H9 (cell line): ENCODE measurements around the gene VMAC. TPM values are rescaled to one million over a fixed set of nuclear protein-coding genes. Genes with fewer than 3 reads are reported as not detected.

ENCODE experiments used
- DNase-seq: peaks from one replicate; pipeline ENCODE4 v3.0.0-alpha.2; 2017
- H2AFZ ChIP-seq: one replicate; pipeline ENCODE4 v1.6.1; 2013; ENCODE audit warnings: mild to moderate bottlenecking, low read length, control low read depth, moderate library complexity
- H2AK5ac ChIP-seq: 2 replicates; pipeline ENCODE4 v1.6.1; 2013; ENCODE audit warnings: low read length, control low read depth, mixed read lengths; ENCODE audit not compliant: insufficient read length
- H2BK120ac ChIP-seq: one replicate; pipeline ENCODE4 v1.6.1; 2013; ENCODE audit warnings: low read depth, mild to moderate bottlenecking, low read length, control low read depth, inconsistent platforms; ENCODE audit not compliant: poor library complexity, severe bottlenecking
- H2BK12ac ChIP-seq: 2 replicates; pipeline ENCODE4 v1.6.1; 2013; ENCODE audit warnings: low read length, control low read depth, mixed read lengths, low read depth; ENCODE audit not compliant: insufficient read length
- H2BK15ac ChIP-seq: 2 replicates; pipeline ENCODE4 v1.6.1; 2013; ENCODE audit warnings: low read depth, low read length, control low read depth
- H2BK20ac ChIP-seq: one replicate; pipeline ENCODE4 v1.6.1; 2013; ENCODE audit warnings: low read depth, mild to moderate bottlenecking, low read length, control low read depth, inconsistent platforms; ENCODE audit not compliant: poor library complexity, severe bottlenecking
- H2BK5ac ChIP-seq: 2 replicates; pipeline ENCODE4 v1.6.1; 2013; ENCODE audit warnings: low read length, control low read depth, mixed read lengths; ENCODE audit not compliant: insufficient read length
- H3K14ac ChIP-seq: 2 replicates; pipeline ENCODE4 v1.6.1; 2013; ENCODE audit warnings: low read length, control low read depth; ENCODE audit not compliant: insufficient read depth
- H3K18ac ChIP-seq: 2 replicates; pipeline ENCODE4 v1.6.1; 2013; ENCODE audit warnings: low read depth, mild to moderate bottlenecking, mixed read lengths, low read length, control low read depth; ENCODE audit not compliant: insufficient read length
- H3K23ac ChIP-seq: 2 replicates; pipeline ENCODE4 v1.6.1; 2013; ENCODE audit warnings: low read length, control low read depth, mixed read lengths, low read depth; ENCODE audit not compliant: insufficient read length
- H3K23me2 ChIP-seq: 2 replicates; pipeline ENCODE4 v1.6.1; 2013; ENCODE audit warnings: low read depth, mild to moderate bottlenecking, mixed read lengths, low read length, control low read depth; ENCODE audit not compliant: insufficient read length, poor library complexity, severe bottlenecking
- H3K27ac ChIP-seq: 2 replicates; pipeline ENCODE4 v1.5.1; 2013; ENCODE audit warnings: low read length, control low read depth, mixed read lengths, low read depth; ENCODE audit not compliant: insufficient read length
- H3K27me3 ChIP-seq: 2 replicates; pipeline ENCODE4 v1.6.1; 2013; ENCODE audit warnings: low read length, control low read depth, inconsistent platforms; ENCODE audit not compliant: insufficient read depth
- H3K4ac ChIP-seq: 2 replicates; pipeline ENCODE4 v1.6.1; 2013; ENCODE audit warnings: low read depth, mild to moderate bottlenecking, control low read depth, inconsistent platforms, low read length, moderate library complexity
- H3K4me1 ChIP-seq: 2 replicates; pipeline ENCODE4 v1.6.1; 2013; ENCODE audit warnings: low read length, control low read depth, inconsistent platforms; ENCODE audit not compliant: insufficient read depth
- H3K4me2 ChIP-seq: 2 replicates; pipeline ENCODE4 v1.6.1; 2013; ENCODE audit warnings: low read length, control low read depth, mixed read lengths; ENCODE audit not compliant: insufficient read length, insufficient read depth
- H3K56ac ChIP-seq: 2 replicates; pipeline ENCODE4 v1.6.1; 2013; ENCODE audit warnings: low read depth, mild to moderate bottlenecking, mixed read lengths, low read length, control low read depth; ENCODE audit not compliant: insufficient read length
- H3K79me1 ChIP-seq: 2 replicates; pipeline ENCODE4 v1.6.1; 2013; ENCODE audit warnings: low read depth, mild to moderate bottlenecking, moderate library complexity, low read length, control low read depth, inconsistent platforms; ENCODE audit not compliant: insufficient read depth, poor library complexity, severe bottlenecking
- H3K79me2 ChIP-seq: 2 replicates; pipeline ENCODE4 v1.6.1; 2013; ENCODE audit warnings: low read length, control low read depth, inconsistent platforms; ENCODE audit not compliant: insufficient read depth
- H3K9ac ChIP-seq: 2 replicates; pipeline ENCODE4 v1.6.1; 2013; ENCODE audit warnings: low read length, control low read depth, mixed read lengths; ENCODE audit not compliant: insufficient read length; ENCODE audit errors: extremely low read depth
- H3K9me3 ChIP-seq: one replicate; pipeline ENCODE4 v1.6.1; 2013; ENCODE audit warnings: low read depth, low read length, inconsistent platforms; ENCODE audit not compliant: control insufficient read depth
- H3T11ph ChIP-seq: one replicate; pipeline ENCODE4 v1.6.1; 2013; ENCODE audit warnings: mild to moderate bottlenecking, low read length, control low read depth, inconsistent platforms
- H4K20me1 ChIP-seq: one replicate; pipeline ENCODE4 v1.6.1; 2013; ENCODE audit not compliant: control insufficient read depth, insufficient read length, insufficient read depth
- H4K5ac ChIP-seq: 2 replicates; pipeline ENCODE4 v1.6.1; 2013; ENCODE audit warnings: low read depth, mild to moderate bottlenecking, mixed read lengths, low read length, control low read depth; ENCODE audit not compliant: insufficient read length
- H4K8ac ChIP-seq: replicated peaks from 2 replicates; pipeline ENCODE4 v1.6.1; 2013; ENCODE audit warnings: low read length, control low read depth, mixed read lengths, low read depth; ENCODE audit not compliant: insufficient read length
- H4K91ac ChIP-seq: 2 replicates; pipeline ENCODE4 v1.6.1; 2013; ENCODE audit warnings: low read depth, mild to moderate bottlenecking, moderate library complexity, mixed read lengths, low read length, control low read depth; ENCODE audit not compliant: insufficient read length
- H3K27ac Mint-ChIP-seq, 3 experiments: 2 replicates in 2 of 3; 3 replicates in 1 of 3; pipeline ENCODE4 v1.8.0; 2020 to 2021; ENCODE audit warnings: mixed read lengths in 3 of 3, mild to moderate bottlenecking in 1 of 3, moderate library complexity in 1 of 3
- H3K27me3 Mint-ChIP-seq: 2 replicates; pipeline ENCODE4 v1.8.0; 2021; ENCODE audit warnings: low read depth, mild to moderate bottlenecking, moderate library complexity, mixed read lengths
- H3K36me3 Mint-ChIP-seq, 3 experiments: 2 replicates in 2 of 3; 3 replicates in 1 of 3; pipeline ENCODE4 v1.8.0; 2020 to 2021; ENCODE audit warnings: low read depth in 3 of 3, mixed read lengths in 3 of 3; ENCODE audit not compliant: insufficient read depth in 1 of 3
- H3K4me1 Mint-ChIP-seq, 2 experiments: 2 replicates each; pipeline ENCODE4 v1.8.0; 2020; ENCODE audit warnings: mixed read lengths in 2 of 2
- H3K4me3 Mint-ChIP-seq, 2 experiments: 2 replicates in 1 of 2; 3 replicates in 1 of 2; pipeline ENCODE4 v1.8.0; 2020 to 2021; ENCODE audit warnings: mild to moderate bottlenecking in 2 of 2, mixed read lengths in 2 of 2, moderate library complexity in 1 of 2
- H3K9me3 Mint-ChIP-seq, 2 experiments: 2 replicates in 1 of 2; 3 replicates in 1 of 2; pipeline ENCODE4 v1.8.0; 2020; ENCODE audit warnings: mild to moderate bottlenecking in 2 of 2, mixed read lengths in 2 of 2, moderate library complexity in 1 of 2
- CTCF ChIP-seq: fragments of 200-600 bp; sonication (generic); conservative IDR thresholded peaks from 3 replicates; pipeline ENCODE4 v1.8.0; 2021; ENCODE audit warnings: antibody characterized with exemption, mild to moderate bottlenecking
- WGBS: extraction: QIAGEN DNeasy Blood & Tissue Kit; methylation state at CpG from one replicate; pipeline ENCODE4 v1.1.7; 2013; ENCODE audit warnings: missing lambda C conversion rate, low lambda C conversion rate, mixed read lengths; ENCODE audit not compliant: insufficient read length; ENCODE audit errors: extremely low coverage; 5-methylcytosine and 5-hydroxymethylcytosine counted together
- total RNA-seq: library from RNA; stranded (reverse); gene quantifications from 2 replicates; pipeline ENCODE4 v1.2.1, GENCODE V29; 2021

The VMAC gene
- total RNA-seq, 1 experiment from 2014 or later: 2.2 TPM

DNA sequence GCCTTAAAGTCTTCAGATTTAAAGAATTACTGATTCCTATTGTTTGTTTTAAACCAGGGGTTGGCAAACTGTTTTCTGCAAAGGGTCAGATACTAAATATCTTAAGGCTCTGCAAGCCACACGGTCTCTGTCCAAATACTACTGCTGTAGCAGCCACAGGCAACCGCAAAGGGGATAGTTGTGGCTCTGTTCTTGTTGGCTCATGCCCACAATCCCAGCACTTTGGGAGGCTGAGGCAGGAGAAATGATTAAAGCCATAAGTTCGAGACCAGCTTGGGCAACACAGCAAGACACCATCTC lies 50.9 kb downstream of the VMAC start:
- Histone ChIP-seq H4K20me1 (no peaks in the 10 kb centered on the region), H2BK20ac (no peak overlapping the region), H2AFZ (no peak overlapping the region), H3K23ac (no peak overlapping the region), H3K4ac (no peak overlapping the region), H3K56ac (no peak overlapping the region), H4K5ac (no peak overlapping the region), H2BK5ac (no peak overlapping the region), H4K91ac (no peak overlapping the region), H4K8ac (no peak overlapping the region), H3K79me2 (peaks cover 21% of the 10 kb centered on the region; the same call in 1 of the 2 replicates), H3K27ac (no peak overlapping the region), H3K14ac (no peak overlapping the region), H2BK15ac (no peak overlapping the region), H3K79me1 (peaks cover 1% of the 10 kb centered on the region), H3K27me3 (no peaks in the 10 kb centered on the region), H3K9ac (no peak overlapping the region), H3K23me2 (no peaks in the 10 kb centered on the region), H3T11ph (no peak overlapping the region), H2AK5ac (no peak overlapping the region), H3K9me3 (no peaks in the 10 kb centered on the region), H3K4me2 (no peak overlapping the region), H3K4me1 (peaks cover 34% of the 10 kb centered on the region), H2BK120ac (no peak overlapping the region), H3K18ac (no peak overlapping the region), H2BK12ac (no peak overlapping the region)
- H3K36me3 Mint-ChIP-seq: peaks cover 0 to 3% (median 0%) of the 10 kb centered on the region in 3 experiments; a peak in 2 of 7 replicates
- no peaks in the 10 kb centered on the region for H3K9me3 Mint-ChIP-seq
- H3K27me3 Mint-ChIP-seq: peaks cover 1% of the 10 kb centered on the region; the same call in 1 of the 2 replicates
- peaks cover 78 to 83% of the 10 kb centered on the region in 2 experiments for H3K4me1 Mint-ChIP-seq
- DNase-seq: no peak
- H3K27ac Mint-ChIP-seq: no peak overlapping the region
- no CpG with 5 or more reads among the region's 3 CpGs for WGBS
- no peak overlapping the region for H3K4me3 Mint-ChIP-seq
- TF ChIP-seq CTCF: no peak
